HG02852 (cell line): ENCODE results near the gene TUBGCP3.

Experiments used
- ATAC-seq: cut with Tn5 transposase; IDR thresholded peaks from one replicate; pipeline ENCODE4 v1.9.1; 2021; ENCODE audit warnings: mild to moderate bottlenecking, moderate library complexity; ENCODE audit not compliant: unreplicated experiment

TUBGCP3 gene

DNA sequence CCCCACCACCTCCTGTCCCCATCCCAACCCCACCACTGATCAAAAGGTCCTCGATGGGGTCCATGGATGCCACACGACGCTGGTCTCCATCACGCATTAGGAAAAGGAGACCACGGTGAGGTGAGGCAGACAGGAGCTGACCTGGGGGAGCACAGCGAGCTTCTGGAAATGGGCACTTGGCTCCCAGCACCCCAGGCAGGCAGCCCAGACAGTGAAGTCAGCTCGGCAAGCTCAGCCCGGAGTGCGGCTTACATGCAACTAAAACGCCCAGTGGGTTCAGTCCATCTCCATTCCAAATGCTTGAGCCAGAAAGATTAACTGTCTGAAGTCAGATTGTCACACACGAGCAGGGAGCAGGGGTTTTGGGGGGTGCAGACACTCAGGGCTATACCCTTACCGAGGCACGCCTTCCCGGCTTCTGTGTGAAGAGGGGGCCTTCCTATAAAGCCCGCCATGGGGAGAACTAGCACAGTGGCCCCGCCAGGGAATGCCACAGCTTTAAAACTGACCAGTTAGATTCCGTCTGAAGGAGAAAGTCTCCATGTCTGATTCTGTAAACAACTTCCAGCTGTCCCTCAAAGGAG lies 132.4 kb downstream of the TUBGCP3 start:
- ATAC-seq: no peak

DNA sequence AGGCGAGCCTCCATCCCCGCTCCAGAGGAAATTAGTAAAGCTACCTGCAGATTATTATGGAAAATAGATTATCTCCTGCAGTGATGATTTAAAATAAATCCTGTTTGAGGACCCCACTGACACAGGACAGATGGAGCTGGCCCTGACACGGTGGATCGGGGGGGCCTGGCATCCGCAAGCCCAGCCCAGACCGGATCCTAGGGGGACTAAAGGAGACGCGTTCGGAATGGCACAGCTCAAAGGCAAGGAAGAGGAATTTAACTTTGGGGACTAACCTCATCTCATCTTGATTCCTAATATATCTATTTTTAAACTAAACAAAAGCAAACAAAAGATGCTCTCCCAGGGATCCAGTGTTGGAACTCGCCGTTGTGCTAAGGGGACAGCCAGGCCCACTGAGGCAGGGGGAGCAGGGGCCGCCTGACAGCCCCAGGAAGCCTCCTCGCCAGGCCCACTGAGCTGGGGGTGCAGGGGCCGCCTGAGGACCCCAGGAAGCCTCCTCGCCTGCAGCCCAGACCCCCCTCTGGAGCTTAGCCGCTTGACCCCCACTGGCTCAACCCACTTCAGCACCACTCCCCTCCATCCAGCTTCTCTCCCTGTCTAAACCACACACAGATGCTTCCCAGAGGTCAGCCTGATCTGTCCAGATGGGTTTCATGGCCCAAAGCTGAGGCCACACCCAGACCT lies 133.2 kb downstream of the TUBGCP3 start:
- ATAC-seq: no peak

DNA sequence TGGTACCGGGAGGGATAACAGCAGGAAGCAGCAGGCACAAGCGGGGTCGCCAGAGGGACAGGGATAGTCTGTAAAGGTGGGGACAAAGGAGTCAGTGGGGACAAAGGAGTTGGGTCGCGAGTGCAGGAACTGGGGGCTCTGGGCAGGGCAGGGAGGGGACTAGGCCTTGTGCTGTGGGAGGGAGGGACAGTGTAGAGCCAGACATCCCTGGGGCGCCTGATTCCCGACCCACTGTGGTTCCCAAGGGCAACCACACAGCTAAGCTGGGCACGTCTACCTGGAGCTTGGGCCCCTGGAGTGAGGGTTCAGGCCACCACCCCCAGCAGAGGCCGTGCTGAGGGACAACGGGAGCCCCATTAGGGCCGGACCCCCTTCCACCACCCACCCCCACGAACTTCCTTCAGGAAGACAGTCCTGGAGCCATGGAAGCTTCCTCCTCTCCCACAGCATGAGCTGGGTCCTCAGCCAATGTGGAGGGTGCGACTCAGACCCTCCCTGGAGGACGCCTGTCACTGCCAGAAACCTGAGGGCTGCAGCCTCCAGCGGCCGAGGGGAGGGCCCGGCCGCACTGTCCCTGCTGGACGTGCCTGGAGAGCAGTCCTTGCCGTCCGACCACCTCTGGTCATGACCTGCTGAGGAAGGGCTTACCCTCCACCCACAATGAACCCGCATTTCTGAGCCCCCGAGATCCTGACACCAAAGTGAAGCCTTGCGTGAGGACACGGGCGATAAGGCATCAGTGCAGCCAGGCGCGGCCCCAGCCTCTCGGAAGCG lies 133.9 kb downstream of the TUBGCP3 start:
- no peak for ATAC-seq

DNA sequence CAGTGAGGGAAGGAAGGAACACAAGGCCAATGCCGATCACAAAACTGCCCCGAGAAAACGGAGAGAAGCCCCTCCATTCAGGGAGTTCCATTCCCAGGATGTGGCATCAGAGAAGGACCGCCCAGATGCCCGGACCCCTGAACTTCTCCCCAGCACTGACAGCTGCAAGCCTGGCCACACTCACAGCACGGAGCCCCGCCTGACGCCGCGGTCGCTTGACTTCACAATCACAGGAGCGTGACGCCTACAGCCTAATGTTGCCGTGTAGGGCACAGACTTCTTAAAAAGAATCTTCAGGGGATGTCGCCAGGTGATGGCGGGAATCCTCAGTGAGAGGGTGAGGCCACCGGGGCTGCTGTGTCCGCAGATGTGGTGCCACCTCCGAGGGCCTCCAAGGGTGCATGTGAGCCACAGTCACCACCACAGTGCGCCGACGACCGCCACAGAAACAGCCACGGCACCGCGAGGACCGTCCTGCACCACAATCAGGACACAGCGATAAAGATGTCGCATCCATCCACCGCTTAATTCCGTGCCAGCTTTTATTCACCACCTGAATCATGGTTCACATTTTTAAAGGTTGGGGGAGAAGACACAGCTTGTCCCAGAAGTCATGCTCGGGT lies 134.6 kb downstream of the TUBGCP3 start:
- no peak for ATAC-seq

DNA sequence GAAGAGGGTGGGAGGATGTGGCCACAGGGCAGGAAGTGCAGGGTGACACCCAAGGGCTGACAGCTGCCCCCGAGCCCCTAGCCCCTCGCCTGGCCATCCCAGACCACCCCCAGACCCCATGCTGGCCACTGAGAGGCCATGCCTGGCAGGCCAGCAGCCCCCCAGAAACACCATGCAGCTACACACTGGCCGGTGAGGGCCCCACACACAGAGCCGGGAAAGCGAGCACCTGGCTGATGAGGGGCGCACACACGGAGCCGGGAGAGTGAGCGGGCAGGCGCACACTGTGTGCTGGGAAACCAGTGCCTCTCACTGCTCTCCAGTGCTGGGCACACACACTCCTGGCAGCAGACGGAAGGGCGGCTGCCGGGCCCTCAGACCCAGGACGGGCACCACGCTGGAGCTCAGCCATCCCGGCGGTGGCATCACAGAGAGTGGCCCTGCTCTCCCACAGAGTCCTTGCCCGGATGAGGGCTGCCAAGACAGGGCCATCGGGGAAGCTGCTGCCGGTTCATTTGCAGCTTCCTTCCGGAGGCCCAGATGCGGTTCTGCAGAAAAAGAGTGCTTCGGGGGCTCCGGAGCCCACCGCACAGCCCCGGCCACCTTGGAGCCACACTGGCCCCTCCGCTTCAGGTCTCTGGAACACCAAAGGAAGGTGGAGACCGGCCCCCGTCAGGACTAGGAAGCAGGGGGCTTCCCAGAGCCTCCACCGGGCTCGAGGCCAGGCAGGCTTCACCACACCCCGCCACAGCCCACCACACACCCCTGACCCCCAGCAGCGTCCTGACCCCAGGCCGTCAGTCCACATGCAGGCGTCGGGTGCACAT lies 135.4 kb downstream of the TUBGCP3 start:
- ATAC-seq: no peak

DNA sequence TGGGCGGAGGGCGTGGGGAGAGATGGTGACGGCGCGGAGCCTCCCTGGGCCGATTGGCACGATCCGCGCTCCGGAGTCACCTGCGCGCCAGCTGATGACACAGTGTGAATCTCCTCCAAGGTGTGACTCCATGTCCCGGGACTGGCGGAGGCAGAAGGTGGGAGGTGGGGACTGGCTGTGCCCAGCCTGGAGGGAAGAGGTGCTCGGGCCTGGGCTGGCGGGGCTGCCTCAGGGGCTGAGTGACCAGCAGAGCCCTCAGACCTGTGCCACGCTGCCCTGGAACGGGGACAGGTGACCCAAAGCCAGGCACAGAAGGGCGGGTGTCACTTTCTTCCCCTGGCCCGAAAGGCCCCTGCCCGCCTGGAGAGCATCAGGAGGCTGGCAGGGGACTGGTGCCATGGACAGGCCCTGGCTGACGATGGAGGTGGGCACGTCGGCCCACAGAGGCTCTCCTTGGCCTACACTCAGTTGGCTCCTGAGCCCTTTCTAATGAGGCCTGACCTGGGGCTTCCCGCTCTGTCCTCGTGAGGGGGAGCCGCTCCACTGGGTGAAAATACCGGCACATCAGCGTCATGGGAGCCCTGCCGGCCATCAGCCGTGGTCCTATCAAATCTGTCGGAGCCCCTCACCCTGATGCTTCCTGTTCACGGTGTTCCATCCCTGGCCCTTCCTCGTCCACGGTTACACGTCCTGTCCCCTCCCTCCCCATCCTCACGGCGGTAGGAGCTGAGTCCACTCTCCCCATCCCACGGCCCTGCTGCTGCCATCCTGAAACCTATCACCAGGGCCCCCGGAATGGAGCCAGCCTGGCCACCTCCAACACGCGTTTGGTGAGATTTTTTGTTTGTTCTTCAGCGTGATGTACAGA lies 136.2 kb downstream of the TUBGCP3 start:
- no peak for ATAC-seq

DNA sequence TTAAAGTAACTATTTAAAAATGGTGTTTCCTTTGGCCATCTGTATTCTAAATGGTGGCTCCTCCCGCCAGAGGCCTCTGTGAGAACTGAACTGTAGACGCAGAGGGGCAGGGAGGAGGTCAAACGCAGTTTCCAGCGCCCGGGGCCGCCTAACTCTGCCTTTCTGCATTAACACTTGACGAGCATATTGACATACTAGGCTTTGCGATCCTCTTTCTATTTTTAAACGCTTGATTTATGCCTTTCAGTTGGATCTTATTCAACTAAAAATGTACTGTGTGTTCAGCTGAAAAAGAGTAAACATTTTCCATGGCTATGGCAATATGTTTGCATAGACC lies 137.1 kb downstream of the TUBGCP3 start:
- no peak for ATAC-seq

DNA sequence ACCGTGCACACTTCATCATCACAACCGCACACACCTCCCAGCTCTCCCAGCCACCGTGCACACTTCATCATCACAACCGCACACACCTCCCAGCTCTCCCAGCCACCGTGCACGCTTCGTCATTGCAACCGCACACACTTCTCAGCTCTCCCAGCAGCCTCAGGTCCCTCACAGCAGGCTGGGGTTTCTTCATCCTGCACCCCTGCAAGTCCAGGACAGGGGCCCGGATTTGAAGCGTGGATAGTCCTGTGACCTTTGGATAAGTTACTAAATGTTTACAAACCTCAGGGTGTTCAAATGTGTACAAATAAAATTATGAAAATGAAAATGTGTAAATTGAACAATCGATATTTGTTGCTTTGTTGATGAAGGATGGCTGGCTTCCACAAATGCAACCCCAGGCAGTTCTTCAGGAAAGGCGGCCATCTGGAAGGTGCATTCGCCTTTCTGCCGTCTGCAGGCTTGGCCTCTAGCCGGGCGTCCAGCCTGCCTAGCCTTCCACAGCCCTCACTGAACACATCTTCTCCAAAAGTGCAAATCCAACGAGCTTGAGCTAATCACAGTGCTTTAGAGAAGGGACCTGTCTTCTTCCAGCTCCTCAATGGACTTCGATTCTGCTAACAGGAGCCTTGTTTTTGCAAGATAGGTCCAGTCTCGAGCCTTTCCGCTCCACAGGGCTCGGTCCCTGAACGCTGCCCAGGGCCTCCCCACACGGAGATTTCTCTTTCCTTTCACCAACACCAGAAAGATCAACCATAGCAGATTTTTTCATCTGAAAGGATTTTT lies 137.6 kb downstream of the TUBGCP3 start:
- ATAC-seq: no peak

DNA sequence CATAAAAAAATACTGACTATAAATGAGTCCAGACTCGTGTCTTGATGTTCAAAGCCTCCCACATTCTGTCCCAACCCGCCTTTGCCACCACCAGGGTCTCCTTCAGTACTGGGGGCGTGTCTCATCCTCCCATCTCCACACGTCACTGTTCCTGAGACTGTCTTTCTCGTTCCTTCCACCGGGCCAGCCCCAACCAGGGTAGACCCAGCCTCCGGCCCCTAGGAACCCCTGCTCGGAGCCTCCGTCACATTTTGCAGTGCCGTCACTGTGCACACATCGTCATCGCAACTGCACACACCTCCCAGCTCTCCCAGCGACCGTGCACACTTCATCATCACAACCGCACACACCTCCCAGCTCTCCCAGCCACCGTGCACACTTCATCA lies 138.4 kb downstream of the TUBGCP3 start:
- no peak for ATAC-seq

DNA sequence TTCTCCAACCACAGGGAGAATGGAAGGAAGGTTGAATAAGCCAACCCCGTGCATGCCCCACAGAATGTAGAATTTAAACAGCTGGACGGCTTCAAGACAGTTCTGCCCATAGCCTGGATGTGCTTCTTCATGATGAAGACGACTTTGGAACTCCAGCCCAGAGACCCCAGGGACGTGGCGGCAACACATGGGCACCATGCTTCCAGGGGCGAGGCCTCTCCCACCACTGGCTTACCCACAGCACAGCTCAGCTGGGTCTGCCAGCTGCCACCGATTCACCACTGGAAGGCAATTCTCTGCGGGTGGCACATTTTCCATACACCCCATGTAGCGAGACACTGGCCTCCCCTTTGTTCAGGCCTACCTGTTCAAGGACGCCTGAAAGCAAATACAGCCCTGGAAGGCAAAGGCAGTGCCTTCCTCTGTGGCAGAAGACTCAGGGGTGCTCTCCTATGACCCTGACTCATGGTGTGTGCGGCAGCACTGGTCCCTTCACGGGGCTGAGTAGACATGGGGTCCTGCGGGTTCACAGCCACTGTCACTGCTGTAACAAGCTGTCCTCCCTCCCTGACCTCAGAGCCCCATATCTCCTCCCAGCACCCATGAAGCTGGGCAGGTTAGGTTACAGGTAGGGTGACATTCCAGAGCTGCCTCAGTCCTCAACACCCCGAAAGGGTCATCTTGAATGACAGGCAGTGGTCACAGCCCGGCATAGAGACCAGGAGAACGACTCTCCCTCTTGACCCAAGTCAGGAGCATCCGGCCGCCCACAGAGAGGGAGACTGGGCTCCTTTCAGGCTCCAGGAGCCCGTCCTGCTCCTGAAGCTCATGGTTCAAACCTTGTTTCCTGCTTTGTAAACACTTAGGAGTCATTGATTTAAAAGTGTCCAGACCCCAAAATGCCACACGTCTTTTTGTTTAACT lies 139.1 kb downstream of the TUBGCP3 start:
- ATAC-seq: no peak

DNA sequence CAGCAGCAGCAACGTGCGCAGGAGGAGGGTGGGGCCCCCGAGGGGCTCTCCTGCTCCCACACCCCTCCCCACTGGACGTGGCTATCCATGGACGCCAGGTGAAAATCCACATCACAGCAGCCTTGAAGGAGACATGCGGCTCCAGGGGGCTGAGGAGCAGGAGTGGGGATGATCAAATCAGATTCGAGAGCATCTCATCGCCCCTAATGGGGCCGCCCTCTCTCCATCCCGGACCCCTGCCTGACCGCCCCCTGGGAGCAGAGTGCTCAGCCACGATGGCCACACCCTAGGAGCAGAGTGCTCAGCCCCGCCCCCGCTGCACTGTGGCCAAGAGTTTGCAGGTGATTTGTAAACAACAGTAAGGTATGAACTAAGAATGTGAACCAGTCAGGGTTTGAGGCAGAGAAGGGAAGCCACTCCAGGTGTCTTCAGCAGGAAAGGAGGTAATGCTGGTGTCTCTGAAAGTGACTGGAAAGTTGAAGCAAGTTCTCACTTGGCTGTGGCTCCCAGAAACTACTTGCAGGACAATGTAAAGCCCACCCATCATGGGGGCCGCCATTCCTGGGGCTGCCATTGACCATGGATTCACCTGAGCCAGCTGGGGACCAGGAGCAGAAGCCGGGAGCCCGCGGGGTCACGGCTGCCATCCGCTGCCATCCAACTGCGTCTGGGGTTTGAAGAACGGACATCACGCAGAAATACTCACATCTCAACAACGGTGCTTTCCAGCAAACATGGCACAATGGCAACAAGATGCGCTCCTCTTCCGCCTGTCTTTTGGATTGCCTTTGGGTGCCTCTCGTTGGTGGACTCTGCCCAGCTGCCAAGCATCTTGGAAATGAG lies 140.0 kb downstream of the TUBGCP3 start:
- ATAC-seq: no peak

DNA sequence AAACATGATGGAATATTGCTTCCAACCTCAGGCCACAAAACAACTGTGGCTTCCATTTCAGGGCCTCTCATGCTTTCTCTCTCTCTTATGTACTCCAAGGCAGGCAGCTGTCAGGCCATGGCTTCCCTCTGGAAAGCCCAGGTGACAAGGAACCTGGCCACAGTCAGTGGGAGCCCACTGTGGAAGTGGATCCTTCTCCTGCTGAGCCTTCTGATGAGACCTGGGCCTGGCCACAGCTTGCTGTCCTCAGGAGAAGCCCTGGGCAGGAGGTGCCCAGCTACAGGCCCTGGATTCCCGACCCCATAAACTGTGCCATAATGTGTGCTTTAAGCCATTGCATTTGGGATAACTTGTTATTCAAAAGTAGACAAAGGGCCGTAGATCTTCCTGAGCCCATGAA lies 140.6 kb downstream of the TUBGCP3 start:
- no peak for ATAC-seq

DNA sequence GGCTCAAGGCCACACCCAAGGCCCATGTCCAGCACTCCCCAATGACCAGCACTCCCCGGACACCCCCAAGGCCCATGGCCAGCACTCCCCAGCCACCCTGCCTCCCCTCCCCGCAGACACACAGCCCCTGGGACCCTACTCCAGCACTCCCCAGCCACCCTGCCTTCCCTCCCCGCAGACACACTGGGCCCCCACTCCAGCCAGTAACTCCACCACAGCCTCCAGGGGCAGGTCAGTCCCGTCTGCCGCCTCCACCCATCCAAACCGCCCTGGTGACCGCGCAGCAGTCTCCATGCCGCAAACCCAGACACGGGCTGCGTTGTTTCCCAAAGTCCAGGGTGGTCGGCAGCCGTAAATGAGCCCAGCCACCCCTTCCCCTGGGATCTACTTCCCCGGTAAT lies 141.1 kb downstream of the TUBGCP3 start:
- no peak for ATAC-seq

DNA sequence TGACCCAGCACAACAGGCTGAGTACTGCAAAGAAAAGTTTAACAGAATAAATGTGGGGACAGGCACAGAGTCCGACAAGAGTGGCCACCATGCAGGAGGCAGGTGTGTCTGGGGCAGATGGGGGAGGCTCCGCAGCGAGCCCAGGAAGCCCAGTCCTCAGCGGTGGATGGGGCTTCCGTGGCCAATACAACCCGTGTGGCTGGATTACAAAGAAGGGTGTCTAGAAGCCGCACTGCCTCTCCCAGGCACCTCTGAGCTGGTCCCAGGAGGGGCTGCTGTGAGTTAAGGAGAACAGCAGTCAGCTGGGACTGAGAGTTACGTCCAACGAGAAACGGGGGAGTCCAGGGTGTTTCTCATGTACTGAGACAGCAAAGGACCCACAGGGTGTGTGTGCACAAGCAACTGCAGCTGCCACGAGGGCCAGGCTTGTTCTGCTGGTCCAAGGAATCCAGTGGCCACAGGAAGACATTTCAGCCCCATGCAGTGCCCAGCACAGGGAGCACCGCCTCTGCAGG lies 141.5 kb downstream of the TUBGCP3 start:
- no peak for ATAC-seq

DNA sequence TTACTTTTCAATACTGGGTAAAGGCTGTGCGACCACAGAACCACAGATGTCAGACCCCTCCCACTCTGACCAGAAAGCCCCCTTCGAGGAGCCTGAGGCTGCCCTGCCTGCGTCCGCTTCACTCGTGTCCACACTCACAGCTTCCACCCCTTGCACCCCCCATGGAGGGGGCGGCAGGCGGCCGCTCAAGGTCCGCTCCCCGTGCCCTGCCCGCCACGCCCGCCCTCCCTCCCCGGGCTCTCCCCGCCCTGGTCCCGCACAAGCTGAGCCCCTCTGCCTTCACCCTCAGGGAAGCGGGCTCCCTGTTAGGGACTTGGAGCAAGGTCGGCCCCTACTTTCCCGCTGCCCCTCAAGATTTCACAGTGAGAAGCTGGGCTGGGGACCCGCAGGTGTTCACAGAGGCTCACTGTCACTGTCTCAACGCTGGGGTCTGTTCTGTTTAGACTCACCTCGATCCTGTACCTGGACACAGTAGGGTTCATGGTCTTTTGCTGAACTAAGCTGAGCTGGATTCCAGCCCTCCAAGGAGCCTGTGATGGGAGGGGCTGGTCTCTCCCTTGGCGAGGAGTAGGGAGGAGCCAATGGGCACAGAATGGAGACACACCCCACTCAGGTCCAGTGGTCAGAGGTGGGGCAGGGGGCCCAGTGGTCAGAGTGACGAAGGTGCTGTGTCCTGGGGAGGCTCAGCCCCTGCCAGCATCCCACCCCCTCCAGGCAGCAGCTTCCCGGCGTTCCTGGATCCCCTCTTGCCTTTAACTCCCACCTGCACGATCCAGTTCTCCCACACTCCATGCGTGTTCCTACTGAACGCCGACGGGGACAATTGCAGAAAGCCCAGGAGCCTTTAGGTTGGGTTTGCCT lies 142.3 kb downstream of the TUBGCP3 start:
- ATAC-seq: no peak
